ENCODE measurements around the gene UST. TPM values are rescaled to one million over a fixed set of nuclear protein-coding genes. Genes with fewer than 3 reads are reported as not detected.

Gene UST, protein sequence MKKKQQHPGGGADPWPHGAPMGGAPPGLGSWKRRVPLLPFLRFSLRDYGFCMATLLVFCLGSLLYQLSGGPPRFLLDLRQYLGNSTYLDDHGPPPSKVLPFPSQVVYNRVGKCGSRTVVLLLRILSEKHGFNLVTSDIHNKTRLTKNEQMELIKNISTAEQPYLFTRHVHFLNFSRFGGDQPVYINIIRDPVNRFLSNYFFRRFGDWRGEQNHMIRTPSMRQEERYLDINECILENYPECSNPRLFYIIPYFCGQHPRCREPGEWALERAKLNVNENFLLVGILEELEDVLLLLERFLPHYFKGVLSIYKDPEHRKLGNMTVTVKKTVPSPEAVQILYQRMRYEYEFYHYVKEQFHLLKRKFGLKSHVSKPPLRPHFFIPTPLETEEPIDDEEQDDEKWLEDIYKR
- total RNA-seq (2014; rRNA removed; shearing (Covaris generic)), result 11.3 and 14.4 TPM in 2 replicates

GRCh38 chr6:148746363-148747144 is at the start of gene UST:
Gene UST (plus strand): TSS chr6:148747030. CDS start chr6:148747431, 401 bp downstream.
- peak; percentile 96 for DNase-seq (ENCODE audit: low read depth)

DNA sequence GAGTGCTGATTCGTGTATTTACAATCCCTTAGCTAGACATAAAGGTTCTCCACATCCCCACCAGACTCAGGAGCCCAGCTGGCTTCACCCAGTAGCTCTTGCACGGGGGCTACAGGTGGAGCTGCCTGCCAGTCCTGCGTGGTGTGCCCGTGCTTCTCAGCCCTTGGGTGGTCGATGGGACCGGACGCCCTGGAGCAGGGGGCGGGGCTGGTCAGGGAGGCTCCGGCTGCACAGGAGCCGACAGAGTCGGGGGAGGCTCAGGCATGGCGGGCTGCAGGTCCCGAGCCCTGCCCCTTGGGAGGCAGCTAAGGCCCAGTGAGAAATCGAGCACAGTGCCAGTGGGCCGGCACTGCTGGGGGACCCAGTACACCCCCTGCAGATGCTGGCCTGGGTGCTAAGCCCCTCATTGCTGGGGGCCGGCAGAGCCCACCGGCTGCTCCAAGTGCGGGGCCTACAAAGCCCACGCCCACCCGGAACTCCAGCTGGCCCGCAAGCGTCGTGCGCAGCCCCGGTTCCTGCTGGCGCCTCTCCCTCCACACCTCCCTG is 48.9 kb upstream of the UST start:
- no peak for DNase-seq (ENCODE audit: low read depth)

DNA sequence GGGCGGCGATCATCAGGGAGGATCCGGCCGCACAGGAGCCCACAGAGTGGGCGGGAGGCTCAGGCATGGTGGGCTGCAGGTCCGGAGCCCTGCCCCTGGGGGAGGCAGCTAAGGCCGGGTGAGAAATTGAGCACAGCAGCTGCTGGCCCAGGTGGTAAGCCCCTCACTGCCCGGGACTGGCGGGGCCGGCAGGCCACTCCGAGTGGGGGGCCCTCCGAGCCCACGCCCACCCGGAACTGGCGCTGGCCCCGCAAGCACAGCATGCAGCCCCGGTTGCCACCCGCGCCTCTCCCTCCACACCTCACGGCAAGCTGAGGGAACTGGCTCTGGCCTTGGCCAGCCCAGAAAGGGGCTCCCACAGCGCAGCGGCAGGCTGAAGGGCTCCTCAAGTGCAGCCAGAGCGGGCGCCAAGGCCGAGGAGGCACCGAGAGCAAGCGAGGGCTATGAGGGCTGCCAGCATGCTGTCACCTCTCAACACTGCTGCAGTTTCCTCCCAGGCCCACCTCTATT is 48.1 kb upstream of the UST start:
- DNase-seq (ENCODE audit: low read depth), result no peak

DNA sequence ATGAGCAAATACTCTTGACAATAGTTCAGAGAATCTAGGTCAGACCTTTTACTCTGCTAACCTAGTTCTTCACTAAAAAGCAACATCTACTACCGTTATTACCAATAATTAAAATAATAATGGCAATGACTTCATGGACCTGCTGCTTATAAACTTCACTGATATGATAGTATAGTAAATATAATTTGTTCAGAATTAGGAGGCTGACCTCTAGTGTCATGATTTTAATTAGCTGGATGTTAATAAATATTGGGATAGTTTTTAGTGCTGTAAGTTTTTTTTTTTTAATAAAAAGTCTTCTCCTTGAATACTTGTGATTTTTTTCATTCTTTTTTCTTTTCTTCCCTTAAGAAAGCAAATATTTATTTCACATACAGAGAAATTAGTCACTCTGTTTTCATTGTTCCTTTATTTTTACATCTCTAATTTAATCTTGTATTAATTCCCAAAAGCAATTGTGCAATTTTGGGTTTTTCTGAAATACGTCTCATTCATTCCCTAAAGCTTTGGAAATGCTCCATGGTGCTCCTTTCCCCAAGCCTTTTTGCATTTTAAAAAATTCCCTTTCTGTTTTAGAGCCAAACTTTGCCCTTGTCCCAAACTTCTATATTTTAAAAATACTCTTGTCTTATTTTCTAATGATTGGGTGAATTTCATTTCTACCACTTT is 46.6 kb upstream of the UST start:
- DNase-seq (ENCODE audit: low read depth), result no peak

GRCh38 chr6:148700741-148701311 is 46.0 kb upstream of the UST start:
- DNase-seq (ENCODE audit: low read depth), result peak; percentile 62

DNA sequence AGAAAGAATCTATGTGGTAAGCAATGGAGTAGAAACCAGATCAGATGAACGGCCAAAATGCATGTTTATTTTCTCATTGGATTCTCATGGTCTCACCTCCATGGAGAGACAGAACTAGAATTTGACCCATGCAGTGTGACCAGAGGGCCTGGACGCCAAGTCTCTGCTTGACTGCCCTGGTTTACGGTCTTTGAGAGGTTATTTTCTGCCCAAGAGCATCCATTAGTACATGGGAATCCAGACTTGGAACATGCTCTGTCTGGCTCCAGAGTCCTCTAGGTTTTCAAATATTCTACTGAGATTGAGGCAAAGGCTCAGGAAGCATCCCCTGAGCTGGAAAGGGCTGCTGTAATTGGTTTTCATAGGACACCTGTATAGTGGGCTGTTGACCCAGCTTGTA is 45.5 kb upstream of the UST start:
- no peak for DNase-seq (ENCODE audit: low read depth)

DNA sequence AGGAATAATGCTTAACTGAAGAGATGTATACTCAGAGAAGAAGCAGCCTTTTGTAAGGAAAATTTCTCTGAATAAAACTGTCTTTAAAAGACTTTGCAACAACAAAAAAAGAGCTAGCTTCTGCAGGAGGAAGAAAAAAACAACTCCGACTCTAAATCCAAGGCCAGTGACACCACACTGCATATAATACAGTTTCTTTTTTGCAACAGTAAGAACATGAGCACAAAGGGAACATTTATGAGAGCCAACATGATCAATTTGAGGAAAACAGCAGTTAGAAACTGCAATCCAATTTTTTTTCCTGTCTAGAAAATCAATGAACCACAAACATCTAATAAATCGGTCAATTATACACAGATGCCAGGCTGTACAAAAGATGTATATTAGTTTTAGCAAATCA is 42.9 kb upstream of the UST start:
- DNase-seq (ENCODE audit: low read depth), result no peak

- no peak for DNase-seq (ENCODE audit: low read depth)
These were observed 42.2 kb upstream of the UST start for GRCh38 chr6:148704400-148705246.

DNA sequence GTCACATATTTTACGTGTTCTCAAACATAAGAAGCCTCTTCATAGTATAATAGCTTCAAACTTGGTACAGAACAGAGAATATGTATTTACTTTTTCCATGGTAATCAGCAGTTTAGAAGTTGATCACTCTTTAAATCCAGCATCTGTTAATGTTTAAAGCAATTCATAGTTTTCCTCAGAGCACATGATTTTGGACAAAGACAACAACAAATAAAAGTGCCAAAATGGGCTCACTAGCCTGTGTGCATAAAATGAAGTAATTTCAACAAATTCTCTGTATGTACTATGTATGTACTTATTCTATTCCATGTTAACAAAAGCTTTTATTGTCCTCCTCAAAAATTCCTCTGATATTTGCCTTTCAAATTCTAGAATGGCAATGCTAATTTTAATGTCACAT is 38.1 kb upstream of the UST start:
- no peak for DNase-seq (ENCODE audit: low read depth)

GRCh38 chr6:148709577-148709976 is 37.3 kb upstream of the UST start:
- DNase-seq (ENCODE audit: low read depth), result peak; percentile 49

DNA sequence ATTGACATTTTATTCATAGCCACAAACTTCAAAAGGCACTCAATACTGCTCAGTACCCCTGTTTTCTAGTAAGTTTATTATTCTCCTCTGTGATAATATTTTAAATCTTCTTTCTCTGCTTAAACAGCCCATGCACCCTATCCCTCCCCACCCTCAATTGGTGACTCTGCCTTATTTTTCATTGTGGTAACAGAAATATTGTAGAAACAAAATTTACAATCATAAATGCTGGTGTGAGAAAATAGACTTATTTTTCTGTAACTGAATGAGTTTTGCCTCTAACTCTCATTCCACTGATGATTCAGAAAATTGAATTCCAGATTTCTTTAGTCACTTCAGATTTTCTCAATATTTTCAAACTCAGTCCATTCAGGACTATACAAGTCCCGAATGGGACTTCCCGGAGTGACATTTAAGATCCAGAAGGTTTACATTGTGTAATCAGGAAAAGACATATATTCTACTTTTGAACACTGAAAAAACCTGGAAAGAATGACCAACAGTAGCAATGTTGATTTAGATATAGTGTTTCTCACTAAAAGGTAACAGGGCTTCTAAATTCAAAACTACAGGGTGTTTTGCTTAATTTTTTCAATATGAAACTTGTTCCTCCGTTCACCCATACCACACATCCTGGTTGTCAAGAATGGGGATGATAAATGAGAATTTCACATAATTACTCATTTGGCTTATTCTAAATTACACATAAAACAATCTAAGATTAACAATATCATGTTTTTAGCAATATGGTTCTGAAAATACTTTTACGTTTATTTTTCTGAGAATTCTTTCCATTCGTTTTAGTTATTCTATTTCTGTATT is 34.8 kb upstream of the UST start:
- no peak for DNase-seq (ENCODE audit: low read depth)

DNA sequence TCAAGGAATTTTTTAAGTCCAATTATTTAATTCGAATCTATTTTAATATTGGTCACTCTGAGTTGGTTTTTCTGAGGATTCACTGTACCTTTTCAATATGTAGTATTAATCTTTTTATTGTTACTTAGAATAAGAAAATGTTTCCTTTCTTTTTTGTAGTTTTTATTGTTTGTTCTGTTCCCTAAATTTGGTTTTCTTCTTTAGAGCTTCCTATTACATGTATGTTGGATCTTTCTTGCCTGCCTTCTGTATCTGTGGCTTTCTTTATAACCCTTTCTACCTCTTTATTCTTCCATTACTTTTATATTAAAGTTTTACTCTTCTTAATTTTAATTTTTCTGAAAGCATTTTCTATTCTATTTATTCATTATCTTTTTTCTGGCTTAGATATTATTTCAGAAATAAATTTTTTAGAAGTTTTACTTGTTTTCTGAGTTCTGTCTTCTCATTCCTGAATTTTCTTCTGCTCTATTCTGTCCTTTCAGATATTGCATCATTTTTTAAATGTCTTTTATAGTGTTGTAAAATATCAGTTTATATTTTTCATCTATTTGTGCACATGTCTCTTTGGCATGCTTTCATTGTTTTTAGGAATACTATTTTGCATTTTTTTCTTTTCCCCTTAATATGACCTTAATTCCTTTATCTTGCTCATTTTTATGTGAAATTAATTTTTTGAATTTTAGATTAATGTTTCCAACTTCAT is 33.6 kb upstream of the UST start:
- DNase-seq (ENCODE audit: low read depth), result no peak

DNA sequence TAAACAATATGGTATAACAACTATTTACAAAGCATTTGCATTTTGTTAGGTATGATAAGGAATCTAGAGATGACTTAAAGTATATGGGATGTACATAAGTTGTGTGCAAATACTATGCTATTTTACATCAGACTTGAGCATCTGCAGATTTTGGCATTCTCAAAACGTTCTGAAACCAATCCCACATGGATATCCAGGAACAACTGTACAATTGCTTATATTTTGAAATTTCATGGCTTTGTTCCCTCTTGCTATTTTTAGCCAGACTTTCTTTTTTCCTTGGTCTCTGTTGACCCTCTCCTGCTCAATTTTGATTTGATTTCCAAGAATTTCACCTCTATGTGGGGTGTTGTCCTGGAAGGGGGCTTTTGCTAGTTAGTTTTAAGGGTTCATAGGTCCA is 32.9 kb upstream of the UST start:
- DNase-seq (ENCODE audit: low read depth), result no peak

GRCh38 chr6:148716811-148717210 is 30.0 kb upstream of the UST start:
- DNase-seq (ENCODE audit: low read depth), result no peak

- peak; percentile 42 for DNase-seq (ENCODE audit: low read depth)
These were observed 26.4 kb upstream of the UST start for GRCh38 chr6:148720406-148720805.

DNA sequence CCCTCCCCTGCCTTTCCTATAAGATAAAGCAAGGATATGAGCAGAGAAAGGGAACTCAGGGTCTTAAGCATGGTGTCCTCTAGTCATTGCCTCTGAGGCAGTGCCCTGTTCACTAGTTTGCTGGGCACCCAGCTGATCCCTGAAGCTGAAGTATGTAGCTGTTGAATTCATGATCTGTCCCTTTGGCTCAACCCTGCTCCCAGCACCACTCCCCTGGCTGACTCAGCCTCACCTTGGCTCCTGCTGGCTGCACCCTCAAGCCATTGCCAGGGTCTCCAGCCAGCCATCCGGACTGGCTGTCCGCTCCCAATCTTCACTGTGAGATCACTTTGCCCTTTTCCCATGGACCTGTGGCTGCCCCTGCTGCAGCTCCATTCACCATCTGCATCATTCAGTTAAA is 25.9 kb upstream of the UST start:
- peak; percentile 57 for DNase-seq (ENCODE audit: low read depth)

- DNase-seq (ENCODE audit: low read depth), result peak; percentile 80
These were observed 23.3 kb upstream of the UST start for GRCh38 chr6:148723484-148723883.

DNA sequence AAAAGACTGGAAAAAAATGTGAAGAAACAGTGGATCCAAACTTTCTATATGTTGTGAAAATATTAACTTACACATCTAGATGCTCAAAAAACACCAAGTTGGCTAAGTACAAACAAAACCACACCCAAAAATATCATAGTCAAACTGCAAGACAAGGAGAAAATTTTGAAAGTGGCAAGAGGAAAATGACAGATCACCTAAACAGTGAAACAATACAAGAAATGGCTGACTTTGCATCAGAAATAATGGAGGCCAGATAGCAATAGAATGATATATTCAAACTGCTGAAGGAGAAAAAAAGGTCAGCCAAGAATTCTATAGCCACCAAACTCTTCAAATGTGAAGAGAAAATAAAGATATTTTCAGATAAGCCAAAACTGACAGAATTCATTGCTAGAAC is 22.4 kb upstream of the UST start:
- no peak for DNase-seq (ENCODE audit: low read depth)

- DNase-seq (ENCODE audit: low read depth), result no peak
These were observed 19.7 kb upstream of the UST start for GRCh38 chr6:148727104-148727503.

Measured in M059J (cell line).